IPS-NIHi7 (cell line): ENCODE data around the gene TMA16.
"Not testable (repeated sequence)": the region's sequence is repeated elsewhere in the genome, so short reads cannot be mapped to it uniquely, and the experiment has no call there.

Experiments used
- DNase-seq: peaks from one replicate; pipeline ENCODE4 v3.0.0; 2012; ENCODE audit warnings: mixed read lengths; ENCODE audit errors: extremely low spot score

TMA16 gene

DNA sequence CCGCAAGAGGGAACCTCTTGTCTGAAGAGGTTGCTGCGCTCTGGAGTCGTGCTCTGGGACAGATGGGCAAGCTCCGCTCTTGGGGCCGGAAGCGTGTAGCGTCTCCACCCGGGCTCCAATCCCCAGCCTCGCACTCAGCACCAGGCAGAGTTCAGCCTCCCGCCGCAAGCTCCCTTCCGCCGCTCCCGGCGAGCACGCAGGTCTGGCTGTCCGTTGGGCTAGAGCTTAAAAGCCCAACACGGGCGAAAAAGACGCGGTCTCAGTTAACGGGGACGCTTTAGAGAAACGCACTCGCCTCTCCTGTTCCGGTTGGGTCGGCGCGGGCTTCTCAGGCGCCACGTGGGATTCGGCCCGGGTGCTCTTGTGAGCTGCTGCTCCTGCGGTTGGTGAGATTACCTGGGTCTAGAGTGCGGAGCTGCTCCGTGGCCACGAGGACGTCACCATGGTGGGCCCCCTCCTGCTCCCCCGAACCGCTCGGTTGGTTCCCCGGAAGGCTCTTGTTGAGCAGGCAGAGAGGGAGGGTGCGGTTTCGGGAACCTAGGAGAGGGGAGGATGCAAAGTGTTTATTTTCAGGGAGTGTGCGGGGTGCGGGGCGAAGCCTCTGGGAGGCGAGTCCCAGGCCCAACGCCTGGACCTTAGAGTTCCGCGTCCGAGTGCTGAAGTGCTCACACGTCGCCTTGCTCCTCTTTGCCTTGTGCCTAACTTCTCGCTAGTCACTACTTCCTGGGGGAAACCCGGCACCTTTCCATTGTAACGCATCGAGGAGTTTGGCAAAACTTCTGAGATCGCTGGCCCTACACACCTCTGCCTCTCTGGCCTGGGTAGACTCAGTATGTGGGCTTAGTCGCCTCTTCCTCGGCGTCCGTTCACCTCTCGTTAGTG lies at the start of gene TMA16:
Gene TMA16, plus strand, starts transcription at position 331 of the 882 bp plus-strand sequence. Its CDS starts 112 bp downstream, at position 443.
- peak; percentile 89 for DNase-seq

DNA sequence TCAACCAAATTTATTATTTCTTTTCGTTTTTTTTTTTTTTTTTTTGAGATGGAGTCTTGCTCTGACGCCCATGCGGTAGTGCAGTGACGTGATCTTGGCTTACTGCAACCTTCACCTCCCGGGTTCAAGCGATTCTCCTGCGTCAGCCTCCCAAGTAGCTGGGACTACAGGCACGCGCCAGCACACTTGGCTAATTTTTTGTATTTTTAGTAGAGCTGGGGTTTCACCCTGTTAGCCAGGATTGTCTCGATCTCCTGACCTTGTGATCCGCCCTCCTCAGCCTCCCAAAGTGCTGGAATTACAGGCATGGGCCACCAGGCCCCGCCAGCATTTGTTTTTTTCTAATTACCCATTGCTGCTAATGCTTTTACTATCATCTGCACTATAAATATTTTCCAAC lies 47.5 kb upstream of the TMA16 start:
- not testable (repeated sequence) for DNase-seq

DNA sequence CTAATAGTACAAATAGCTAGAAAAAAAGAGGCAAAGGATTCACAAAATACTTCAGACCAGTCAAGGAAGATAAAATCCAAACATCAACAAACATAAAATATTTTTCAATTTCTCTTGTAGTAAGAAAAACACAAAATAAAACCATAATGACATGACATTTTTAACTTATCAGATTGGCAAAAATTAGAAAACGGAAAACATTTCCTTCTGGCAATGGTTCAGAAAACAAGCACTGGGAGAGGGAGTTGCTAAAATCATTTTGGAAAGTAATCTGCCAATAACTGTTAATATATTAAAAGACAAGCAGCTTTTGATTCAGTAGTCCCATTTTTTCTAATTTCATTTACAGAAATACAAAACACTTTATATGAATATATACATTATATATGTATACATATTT lies 47.0 kb upstream of the TMA16 start:
- no peak for DNase-seq

DNA sequence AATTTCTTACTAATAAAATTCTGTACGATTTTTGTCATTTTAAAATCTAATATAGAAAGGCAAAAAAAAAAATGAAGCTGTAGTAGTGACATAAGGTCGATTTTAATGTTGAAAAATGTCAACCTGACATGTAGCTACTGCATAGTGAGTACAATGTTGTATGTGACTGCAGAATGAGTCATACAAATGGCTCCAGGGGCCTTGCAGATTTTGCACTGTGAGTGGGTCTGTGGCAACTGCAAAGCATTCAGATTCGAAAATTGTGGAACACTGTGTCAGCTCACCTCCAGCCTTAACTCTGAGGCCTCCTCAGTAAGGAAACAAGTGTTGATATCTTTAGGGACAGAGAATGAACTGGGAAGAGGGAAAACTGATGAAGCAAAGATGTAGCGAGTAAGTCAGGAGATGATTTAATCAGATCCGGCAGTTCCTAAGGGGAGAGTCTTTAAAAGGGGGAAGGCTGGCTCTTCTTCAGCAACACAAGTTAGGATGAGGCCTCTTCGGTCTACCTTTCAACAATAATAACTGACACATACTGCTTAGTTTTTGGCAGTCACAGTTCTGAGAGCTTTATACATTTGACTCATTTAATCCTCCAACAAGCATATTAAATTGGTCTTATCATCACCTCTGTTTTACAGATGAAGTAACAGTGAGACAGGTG lies 45.8 kb upstream of the TMA16 start:
- DNase-seq = no peak

DNA sequence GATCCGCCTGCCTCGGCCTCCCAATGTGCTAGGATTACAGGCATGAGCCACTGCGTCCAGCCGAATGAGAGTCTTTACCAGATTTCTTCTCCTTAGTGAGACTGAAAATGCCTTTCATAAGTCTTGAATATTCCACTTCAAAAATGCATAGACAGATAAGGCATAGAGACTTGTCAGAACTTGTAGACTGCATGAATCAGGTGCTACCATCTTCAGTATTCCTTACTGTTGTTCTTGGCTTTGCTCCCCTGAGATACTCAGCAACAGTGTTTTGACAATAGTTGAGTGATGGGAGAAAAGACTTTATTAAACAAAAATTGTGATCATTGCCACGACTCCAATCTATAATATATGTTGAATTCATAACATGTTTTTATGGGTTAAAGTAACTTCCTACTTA lies 31.9 kb upstream of the TMA16 start:
- DNase-seq = no peak

DNA sequence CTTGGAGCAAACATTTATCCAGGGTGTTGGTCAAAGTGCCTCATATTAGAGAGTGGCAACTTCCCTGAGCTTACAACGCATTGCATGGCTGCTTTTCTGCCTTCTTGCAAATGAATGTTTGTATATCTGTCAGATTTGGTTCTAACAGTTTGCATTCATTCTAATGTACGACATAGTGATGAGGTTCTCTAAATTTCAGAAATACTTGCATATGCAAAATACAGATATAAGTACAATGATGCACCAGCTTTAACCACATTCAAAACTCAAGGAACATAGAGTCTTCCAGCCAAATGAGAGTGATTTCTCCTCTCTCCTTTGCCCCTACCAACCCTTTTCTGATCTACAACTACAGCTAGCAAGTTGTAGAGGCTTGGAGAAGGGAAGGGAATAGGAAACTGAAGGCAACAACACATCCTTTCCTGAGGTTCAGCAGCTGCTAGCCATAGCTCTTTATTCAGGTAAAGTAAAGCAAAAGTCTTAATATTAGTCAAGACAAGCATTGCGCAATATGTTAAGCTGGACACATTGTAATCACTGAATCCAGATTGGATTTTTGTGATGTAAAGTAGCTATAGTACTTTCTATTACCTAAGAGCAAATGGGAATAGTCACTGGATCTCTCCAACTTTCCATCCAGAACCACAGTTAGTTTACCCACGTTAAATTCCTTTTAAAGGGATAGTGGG lies 27.3 kb upstream of the TMA16 start:
- DNase-seq = no peak

DNA sequence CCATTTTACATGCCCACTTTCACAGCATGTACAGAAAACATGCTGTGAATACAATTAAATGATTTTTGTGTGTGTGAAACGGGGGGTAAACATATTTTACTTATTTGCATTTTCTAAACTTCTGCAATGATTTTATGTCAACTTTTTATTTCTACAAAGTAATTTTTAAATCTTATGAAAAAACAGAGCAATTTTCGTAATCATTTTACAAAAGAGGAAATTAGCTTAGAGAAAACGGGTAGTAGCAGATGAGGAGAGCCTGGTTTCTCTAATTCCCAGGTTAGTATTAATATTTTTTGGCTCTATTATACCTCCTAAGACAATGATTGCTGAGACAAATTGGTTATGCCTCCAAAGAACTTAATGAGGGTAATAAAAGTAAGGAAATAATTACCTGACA lies 24.1 kb upstream of the TMA16 start:
- DNase-seq = no peak

DNA sequence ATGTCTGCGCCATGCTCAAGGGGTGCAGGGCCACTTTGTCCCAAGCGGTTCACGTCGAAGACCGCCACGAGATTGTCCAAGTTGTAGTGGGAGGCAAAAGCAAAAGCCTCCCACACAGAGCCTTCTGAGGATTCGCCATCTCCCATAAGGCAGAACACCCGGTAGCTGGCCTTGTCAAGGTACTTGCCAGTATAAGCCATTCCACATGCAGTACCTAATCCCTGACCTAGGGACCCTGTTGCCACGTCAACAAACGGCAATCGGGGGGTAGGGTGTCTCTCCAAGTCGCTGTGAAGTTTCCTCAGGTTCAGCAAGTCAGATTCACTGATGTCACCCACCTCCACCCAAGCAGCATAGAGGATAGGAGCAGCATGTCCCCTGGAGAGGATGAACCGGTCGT lies 21.4 kb upstream of the TMA16 start:
- DNase-seq = no peak

DNA sequence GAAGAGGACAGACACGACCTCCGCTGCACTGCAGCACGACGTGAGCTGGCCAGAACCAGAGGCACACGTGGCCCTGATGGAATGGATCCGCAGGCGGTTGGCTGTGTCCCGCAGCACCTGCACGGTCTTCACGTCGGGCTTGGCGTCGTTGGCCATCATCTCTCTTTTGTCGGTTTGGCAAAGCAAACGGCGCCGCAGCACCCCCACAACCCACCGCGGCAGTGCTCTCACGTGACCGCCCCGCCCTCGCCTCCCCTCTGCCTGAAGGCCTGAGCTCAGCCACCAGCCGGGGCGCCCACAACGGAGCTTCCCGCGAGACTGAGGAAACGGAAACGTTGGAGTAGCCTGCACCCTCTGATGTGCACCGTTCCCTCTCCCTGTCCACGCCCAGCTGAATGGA lies 20.9 kb upstream of the TMA16 start, which contains the start of gene TKTL2:
Gene TKTL2, minus strand, starts transcription at position 179 of the 400 bp plus-strand sequence. Its CDS starts 20 bp downstream, at position 159.
- DNase-seq = no peak

DNA sequence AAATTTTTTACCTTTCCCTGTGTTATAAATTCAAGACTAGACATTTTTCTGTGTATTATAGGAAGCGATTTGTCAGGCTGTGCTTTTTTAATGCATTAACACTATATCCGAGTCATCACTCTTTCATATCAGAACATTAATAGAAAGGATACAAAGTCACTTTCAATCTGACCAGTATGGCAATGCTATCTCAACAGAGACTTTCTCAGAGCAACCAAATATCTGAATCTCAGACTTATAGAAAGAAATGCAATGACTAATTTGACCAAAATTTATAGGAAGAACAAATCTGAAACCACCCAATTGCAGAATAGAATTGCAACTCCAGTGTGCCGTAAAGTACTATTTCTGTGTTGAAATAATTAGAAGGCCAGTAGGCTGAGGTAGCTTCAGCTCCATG lies 20.5 kb upstream of the TMA16 start:
- DNase-seq = no peak

DNA sequence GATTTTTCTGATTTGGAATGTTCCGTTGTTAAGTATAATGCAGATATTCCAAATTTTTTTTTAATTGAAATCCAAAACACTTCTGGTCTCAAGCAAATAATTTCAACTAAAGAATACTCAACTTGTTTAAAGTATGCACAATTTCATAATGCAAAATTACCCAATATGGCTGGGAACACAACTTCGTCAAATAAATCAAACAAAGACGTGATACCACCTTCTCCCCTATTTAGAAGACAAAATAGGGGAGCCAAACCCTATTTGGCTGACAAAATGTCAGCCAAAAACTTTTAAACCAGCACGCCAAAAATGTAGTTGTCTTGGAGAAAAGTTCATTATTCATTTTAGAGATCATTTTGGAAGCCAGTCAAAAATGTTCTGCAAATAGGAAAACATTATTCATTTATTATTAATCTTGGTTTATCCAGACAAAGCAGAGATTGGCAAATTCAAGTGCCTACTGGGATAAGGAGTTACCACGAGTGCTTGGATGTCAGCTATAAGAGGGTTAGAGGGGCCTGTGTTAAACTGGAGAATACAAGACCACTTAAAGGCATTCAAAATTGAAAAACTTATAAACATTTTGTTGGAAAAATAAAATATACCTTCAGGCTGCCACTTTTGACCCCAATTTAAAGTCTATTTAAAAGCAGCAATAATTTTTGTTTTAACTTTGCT lies 17.6 kb upstream of the TMA16 start:
- DNase-seq = no peak

DNA sequence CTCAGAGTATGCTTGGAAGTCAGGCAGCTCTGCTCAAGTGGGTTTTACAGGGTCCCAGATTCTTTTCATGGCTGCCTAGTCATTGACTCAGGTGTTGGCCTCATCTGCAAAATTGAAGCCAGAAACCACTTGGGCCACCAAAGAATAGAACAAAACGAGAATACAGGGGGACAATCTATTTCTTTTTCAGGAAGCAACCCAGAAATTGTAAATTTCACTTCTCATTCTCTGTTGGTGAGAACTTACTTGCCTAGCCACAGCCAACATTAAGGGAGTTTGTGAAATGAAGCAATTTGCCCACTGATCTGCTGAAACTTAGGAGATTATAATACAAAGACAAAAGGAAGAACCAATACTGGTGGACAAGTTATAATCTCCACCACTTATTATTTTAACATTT lies 12.3 kb upstream of the TMA16 start:
- DNase-seq = no peak

DNA sequence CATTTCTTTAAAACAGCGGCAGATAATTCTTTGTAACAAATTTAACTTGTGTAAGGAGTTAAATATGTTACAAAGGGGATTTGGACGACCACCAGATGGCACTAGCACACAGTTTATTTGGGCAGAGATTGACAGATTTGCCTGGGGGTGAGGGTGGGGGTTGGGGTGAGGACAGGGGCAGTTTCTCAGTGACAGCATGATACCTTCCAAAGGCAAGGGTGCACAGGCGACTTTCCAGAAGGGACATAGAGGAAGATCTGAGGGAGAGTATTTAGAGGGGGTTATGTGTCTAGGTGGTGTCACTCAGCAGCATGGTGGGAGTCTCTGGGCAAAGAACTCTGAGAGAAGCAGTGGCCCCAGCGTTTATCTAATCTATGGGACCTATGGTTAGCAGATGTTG lies 9.6 kb upstream of the TMA16 start:
- peak; percentile 59 for DNase-seq

DNA sequence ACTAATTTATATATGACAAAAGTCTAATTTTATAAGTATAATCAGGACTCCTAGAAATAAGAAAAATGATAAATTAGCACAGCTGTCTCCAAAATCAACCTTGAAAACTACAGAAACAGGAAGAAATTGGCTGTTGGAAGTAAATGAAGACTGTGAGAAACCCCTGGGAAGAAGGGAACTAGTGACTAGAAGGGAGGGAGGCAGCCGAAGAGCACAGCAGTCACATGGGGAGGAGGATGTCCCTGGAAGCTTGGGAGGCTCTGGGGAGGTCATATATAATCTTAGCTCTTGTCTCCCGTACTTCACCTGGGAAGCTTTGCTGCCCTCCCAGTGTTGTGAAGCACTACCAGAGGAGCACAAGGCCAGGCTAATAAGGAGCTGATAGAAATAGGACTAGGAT lies 8.9 kb upstream of the TMA16 start:
- DNase-seq = no peak

DNA sequence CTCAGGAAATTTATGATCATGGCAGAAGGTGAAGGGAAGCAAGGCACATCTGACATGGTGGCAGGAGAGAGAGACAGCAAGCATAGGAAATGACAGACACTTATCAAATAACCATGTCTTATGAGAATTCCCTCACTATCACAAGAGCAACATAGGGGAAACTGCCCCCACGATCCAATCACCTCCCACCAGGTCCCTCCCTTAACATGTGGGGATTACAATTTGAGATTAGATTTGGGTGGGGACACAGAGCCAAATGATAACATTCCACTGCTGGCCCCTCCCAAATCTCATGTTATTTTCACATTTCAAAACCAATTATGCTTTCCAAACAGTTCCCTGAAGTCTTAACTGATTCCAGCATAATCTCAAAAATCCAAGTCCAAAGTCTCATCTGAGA lies 8.2 kb upstream of the TMA16 start:
- no peak for DNase-seq

DNA sequence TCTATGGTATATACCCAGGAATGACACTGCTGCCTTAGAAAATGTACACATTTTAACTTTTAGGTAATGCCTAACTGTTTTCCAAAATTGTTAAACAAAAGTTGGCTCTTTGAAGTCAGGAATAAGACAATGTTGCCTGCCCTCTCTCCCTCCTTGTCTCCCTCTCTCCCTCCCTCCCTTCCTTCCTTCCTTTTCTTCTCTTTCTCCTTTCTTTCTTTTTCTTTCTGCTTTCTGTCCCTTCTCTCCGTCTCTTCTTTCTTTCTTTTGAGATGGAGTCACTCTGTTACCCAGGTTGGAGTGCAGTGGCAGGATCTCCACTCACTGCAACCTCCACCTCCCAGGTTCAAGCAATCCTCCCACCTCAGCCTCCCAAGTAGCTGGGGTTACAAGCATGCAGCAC lies 4.6 kb upstream of the TMA16 start:
- DNase-seq = no peak

DNA sequence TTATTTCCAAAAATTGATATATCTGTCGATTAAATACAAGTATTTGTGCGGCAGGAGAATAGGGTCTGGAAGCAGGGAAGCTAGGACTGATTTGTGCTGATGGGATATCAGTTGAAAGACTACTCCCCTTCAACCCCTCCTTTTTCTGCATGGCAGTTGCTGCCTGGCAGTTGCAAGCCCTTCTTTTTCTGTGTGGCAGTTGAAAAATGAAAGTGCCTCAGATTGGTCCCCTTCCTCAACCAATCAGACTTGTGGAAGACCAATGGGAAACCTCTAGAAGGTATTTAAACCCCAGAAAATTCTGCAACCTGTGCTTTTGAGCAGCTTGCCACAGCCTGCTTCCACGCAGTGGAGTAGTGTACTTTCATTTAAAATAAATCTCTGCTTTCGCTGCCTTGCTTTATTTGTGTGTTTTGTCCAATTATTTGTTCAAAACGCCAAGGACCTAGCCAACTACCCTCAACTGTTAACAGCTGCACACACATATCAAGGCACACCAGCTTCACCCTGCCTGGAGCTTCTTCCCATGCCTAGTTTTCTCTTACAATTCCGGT lies 1.5 kb upstream of the TMA16 start:
- no peak for DNase-seq

DNA sequence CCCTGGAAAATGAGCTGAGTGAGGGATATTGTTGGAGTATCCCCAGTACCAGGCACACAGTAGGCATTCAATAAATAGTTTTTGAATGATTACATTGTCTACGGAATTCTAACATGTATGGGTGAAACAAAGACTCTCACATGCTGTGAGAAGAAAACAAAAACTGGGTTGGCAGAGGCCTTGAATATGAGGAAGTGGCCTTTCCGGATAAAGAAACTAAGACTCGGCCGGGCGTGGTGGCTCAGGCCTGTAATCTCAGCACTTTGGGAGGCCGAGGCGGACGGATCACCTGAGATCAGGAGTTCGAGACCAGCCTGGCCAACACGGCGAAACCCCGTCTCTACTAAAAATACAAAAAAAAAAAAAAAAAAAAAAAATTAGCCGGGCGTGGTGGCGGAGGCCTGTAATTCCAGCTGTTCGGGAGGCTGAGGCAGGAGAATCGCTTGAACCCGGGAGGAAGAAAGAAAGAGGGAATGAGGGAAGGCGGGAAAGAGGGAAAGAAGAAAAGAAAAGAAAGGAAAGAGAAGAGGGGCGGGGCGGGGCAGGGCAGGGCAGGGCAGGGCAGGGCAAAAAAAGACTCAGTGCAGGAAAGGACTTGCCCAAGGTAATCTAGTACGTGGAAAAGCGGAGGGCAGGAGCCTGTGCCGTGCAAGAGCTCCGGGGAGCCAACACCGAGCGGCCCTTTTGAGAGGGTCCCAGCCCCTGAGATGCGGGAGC lies 689 bp upstream of the TMA16 start:
- no peak for DNase-seq

DNA sequence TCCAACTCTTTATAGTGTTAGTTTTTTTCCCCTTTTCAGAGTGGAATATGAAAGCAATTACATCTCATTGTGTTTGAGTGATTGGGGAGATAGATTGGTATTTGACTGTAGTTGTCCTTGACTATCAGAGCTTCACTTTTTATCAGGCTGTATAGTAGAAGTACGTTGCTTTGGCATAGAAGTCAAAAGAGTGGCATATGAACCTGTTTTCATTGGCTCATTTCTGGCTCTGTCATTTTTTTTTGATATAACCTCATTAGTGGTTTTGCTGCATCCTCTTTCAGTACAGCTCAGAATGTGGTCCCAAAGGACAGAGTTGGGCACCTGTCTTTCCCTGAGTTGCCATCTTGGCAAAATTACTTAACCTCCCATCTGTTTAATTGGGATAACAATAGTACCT lies 1.4 kb downstream of the TMA16 start:
- no peak for DNase-seq

DNA sequence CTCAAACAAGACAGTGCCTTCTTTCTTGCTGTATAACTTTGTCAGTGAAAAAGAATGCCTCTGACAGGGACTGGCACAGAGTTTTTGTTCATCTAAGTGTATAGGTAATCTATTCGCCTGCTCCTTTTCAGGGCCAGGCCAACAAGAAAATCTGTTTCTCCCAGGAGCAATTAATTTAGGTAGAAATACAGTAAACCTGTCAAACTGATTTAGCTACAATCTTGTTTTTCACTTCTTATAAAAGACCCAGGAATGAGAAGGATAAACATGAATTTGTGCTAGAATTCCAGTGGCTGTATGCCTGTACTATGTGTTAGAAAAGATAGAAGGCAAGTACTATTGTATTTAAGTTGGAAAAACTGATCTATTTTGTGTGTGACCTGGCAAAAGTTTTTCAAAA lies 6.1 kb downstream of the TMA16 start:
- no peak for DNase-seq

DNA sequence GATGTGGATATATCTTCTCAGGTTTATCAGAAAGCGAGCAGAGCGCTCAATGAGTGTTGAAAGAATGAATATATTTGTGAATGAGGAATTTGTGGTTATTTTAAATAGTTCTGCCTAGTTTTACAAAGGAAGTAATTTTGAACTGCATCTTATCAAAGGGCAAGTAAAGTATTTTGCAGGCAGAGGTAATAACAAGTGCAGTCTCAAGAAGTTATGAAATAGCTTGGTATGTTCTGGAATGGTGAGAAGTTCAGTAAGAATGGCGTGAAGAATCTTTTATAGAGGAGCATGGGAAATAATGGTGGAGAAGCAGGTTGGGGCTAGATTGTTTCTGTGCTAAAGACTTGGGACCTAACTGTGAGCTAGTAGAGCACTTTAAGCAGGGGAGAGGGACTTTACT lies 10.9 kb downstream of the TMA16 start:
- DNase-seq = no peak
